Spinal cord (tissue), 10 donors: Measurements from ENCODE around the gene NFIB. TPM values are rescaled to one million over a fixed set of nuclear protein-coding genes. Genes with fewer than 3 reads are reported as not detected.

Source experiments
- DNase-seq, 6 donors: peaks; one replicate each; pipeline versions ENCODE4 v3.0.0 to v3.0.0-alpha.2; 2013 to 2015; ENCODE audit warnings: low spot score in 6 of 6, low read depth in 4 of 6
- H3K27ac ChIP-seq: one replicate; pipeline ENCODE4 v1.5.1; 2013; ENCODE audit warnings: low read depth, low read length, control low read depth
- H3K27me3 ChIP-seq: one replicate; pipeline ENCODE4 v1.6.1; 2013; ENCODE audit warnings: low read length; ENCODE audit not compliant: control insufficient read depth, insufficient read depth
- H3K36me3 ChIP-seq: one replicate; pipeline ENCODE4 v1.6.1; 2013; ENCODE audit warnings: low read length; ENCODE audit not compliant: control insufficient read depth, insufficient read depth
- H3K4me1 ChIP-seq: one replicate; pipeline ENCODE4 v1.6.1; 2013; ENCODE audit warnings: low read length; ENCODE audit not compliant: control insufficient read depth, insufficient read depth
- H3K4me3 ChIP-seq: one replicate; pipeline ENCODE4 v1.5.1; 2013; ENCODE audit warnings: low read depth, low read length, control low read depth
- H3K9me3 ChIP-seq: one replicate; pipeline ENCODE4 v1.6.1; 2013; ENCODE audit warnings: low read length; ENCODE audit not compliant: control insufficient read depth, insufficient read depth
- WGBS: methylation state at CpG from one replicate; pipeline ENCODE4 v1.1.5; 2013; ENCODE audit warnings: missing lambda C conversion rate; ENCODE audit not compliant: insufficient coverage; 5-methylcytosine and 5-hydroxymethylcytosine counted together
- polyA plus RNA-seq, 2 donors: library from polyadenylated mRNA; unstranded; fragments of 120-200 nt; gene quantifications; one replicate each; pipeline ENCODE4 v1.2.1, GENCODE V29; 2013; ENCODE audit not compliant: insufficient read length in 2 of 2
- total RNA-seq, 2 donors: library from RNA; depleted of rRNA in 1 of 2; stranded (reverse); fragments of 120-200 nt in 1 of 2; fragments of >200 nt in 1 of 2; gene quantifications; one replicate each; pipeline versions ENCODE4 v1.2.3 to v1.2.4, GENCODE V29; 2013 to 2014
- donor health status: healthy.

Gene NFIB
- total and polyA plus RNA-seq, 4 donors = 56.4 to 97.5 (median 90.0) TPM

DNA sequence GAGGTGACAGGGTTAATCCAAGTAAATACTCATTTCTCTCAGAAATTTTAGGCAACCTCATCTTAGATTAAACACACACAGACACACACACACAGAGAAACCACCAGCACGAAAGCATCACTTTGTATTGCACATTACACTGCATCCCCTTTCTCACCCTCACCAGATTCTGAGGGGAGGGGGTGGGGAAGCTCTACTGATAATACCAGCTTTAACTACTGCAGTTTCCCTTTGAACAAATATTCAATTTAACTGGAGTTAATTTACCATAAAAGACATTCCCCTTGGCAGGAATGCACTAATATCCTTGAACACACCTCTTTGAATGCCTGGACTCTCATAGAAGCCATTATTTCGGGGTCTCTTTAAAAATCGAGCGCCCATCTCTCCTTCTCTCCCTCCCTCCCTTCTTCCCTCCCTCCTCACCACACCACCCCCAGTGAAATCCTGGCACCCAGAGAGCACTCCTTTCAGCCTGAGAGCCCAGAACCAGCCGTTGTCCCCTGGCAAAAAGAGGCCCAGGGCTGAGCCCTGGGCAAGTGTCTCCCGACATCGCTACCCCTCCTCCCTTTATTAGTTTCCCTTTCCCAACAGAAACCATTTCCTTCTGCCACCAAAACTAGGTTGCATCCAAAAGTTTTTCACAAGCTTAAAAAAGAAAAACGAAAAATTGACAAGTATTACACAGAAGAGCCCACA, 2.8 kb upstream of the NFIB start:
- Histone ChIP-seq H3K4me3 (peak overlapping the region; percentile 85), H3K27me3 (peaks cover 7% of the 10 kb centered on the region), H3K36me3 (no peaks in the 10 kb centered on the region), H3K4me1 (peaks cover 14% of the 10 kb centered on the region), H3K27ac (peak overlapping the region; percentile 97), H3K9me3 (no peaks in the 10 kb centered on the region)
- WGBS = 29% methylated on average over 7 of the region's 8 CpGs
- DNase-seq = peak in 2 of 6 donors; percentile 79 to 88

DNA sequence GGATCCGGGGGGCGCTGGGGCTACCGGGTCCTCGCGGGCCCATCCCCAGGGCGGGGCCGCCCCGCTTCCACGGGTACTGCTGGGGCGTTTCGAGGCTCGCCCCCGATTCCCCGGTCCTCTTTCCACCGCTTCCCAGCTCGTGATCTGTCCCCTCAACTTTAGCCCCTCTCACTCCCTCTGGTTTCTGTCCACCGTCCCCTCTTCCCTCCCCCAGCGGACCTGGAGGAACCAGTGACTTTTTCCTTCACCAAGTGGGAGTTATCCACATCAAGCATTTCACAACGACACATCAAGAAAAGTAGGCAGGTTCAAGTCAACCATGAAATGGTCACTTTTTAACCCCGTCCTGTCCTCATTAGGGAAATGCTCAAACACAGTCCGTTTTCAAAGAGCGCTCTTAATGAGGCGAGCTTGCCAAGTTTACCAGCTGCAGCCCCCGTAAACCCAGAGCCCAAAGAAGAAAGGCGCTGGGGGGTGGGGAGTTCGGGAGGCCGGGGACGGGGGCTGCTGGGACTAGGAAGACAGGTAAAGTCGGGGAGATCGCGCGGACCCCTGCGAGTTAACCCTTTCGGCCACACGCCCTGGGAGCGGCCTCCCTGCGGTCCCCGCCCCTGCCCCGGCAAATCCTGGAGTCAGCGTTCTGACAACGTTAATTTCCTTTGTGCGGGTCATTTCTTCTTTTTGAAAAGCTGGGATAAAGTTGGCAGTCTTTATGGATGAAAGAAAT, 2.1 kb upstream of the NFIB start:
- Histone ChIP-seq H3K27me3 (peaks cover 7% of the 10 kb centered on the region), H3K4me1 (peaks cover 14% of the 10 kb centered on the region), H3K9me3 (no peaks in the 10 kb centered on the region), H3K4me3 (peak overlapping the region; percentile 85), H3K36me3 (no peaks in the 10 kb centered on the region), H3K27ac (peak overlapping the region; percentile 97)
- WGBS = under 1% methylated on average over 39 of the region's 42 CpGs
- DNase-seq = peak in 3 of 6 donors; percentile 82 to 95 (median 92)

DNA sequence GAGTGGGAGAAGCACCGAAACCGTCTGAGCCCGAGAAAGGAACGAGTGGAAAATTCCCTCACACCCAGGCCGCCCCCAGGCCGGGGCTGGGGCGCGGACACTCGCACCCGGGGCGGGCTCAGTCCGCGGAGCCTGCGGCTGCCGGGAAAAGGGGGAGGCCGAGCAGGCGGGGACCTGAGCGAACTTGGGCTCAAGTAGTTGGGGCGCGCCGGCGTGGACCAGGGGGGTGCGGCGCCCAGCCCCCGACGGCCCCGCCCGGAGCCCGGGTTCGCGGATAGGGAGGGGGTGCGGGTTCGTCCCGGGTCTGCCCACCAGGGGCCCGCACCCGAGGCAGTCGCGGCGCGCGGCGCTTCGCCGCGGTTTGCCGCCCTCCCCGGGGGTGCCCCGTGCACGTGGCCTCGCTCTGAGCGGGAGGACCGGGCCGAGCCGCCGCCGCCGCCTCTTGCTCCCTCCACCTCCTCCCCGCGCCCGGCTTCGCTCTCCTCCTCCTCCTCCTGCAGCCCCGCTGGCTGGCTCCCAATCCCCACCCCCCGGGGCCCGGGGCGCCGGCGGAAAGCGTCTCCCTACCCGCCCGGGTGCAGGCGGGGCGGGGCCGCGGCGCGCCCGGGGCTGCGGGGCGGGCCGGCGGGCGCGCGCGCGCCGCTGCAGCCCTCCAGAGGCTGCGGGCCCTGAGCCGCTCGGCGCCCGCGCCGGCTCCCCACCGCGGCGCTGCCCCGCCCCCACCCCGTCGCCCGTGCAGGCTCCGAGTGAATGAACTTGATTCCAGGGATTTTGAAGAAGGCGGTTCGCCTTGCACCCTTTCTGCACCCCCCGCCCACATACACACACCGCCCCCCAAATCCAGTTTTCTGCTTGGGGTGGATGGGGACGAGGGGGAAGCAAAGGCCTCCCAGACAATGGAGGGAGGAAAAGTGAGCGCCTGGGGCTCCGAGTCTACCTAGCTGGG, 1.3 kb upstream of the NFIB start:
- WGBS = under 1% methylated on average over 99 of the region's 109 CpGs
- Histone ChIP-seq H3K9me3 (no peaks in the 10 kb centered on the region), H3K4me1 (peaks cover 14% of the 10 kb centered on the region), H3K27ac (peak overlapping the region; percentile 98), H3K27me3 (peaks cover 7% of the 10 kb centered on the region), H3K4me3 (peak overlapping the region; percentile 93), H3K36me3 (no peaks in the 10 kb centered on the region)
- peak in 3 of 6 donors; percentile 52 to 97 (median 93) for DNase-seq

DNA sequence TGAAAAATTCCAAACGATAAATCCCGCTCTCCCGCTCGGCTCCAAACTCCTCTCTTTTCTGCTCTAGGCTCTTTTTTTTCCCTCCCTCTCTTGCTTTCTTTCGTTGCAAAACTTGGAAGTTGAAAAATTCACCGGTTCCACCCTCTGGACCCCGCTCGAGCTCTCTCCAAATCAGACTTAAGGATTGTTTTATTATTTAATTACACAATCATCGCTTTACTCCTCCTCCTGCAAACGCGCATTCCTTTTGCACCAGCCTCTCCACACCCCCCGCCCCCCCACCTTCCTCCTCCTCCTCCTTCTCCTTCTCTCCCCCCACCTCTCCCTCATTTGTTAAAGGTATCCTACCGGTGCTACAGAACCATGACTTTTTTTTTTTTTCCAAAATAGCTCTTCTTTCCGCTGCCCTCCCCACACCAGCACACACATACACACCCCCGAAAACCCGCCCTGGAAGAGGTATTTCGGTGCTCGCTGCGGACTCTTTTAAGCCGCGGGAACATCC, 535 bp upstream of the NFIB start:
- peak overlapping the region; percentile 98 for H3K27ac ChIP-seq
- H3K4me3 ChIP-seq = peak overlapping the region; percentile 93
- H3K27me3 ChIP-seq = peaks cover 7% of the 10 kb centered on the region
- WGBS = 0% methylated on average over 15 of the region's 21 CpGs
- no peaks in the 10 kb centered on the region for H3K9me3 ChIP-seq
- H3K36me3 ChIP-seq = no peaks in the 10 kb centered on the region
- H3K4me1 ChIP-seq = peaks cover 14% of the 10 kb centered on the region
- peak in 3 of 6 donors; percentile 72 to 94 (median 94) for DNase-seq

DNA sequence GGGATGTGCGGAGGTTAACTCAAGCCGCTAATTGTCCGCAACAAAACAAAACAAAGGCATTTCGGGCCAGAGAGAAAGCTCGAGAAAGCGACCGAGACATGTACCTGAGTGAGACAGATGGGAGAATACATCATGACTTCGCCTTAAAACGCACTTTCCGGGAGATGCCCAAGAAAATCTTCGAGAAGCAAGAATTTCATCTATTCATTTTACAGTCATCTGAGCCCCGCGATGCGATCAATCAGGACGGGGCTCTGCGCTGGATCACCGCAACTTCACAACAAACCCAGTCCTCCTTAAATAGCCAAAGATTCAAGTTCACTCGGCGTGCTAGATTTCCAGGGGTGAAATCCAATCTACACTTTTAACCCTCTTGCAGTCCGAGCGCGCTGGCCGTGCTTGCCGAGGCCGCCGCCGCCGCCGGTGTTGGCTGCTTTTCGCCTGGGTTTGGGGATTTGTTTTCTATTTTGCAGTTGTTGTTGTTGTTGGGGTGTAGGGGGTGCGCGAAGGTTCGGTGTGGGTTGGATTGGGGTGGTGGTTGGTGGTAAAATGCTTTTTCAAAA, 482 bp downstream of the NFIB start:
- peak overlapping the region; percentile 97 for H3K27ac ChIP-seq
- DNase-seq = peak in 3 of 6 donors; percentile 60 to 81 (median 80)

DNA sequence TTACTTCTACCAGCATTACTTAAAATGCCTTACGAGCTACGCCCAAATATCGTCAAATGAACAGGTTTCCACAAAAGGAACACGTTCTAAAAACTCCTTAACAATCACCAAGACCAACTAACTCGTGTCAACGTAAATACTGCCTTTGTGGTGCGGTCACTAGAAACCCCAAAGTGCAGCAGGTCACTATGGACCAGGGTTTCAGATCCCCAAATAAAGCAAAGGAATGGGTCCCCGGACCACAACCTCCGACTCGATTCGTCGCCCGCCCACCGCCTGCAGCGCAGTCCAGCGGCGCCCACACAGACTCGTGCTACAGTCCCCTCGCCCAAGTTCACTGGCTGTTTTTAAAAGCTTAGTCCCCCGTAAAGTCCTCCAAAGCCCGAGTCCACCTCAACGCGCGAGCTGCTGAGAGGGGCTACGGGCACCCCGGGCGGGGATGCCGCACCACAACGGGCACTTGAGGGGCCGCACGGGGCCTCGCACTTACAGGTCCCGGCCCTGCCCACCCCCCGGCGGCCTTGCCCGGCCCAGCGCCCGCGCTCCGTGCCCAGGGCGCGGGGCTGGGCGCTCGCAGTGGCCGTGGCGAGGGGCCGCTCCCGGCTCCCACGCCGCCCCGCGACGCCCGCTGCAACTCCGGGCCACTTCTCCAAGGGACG, 1.1 kb downstream of the NFIB start:
- Histone ChIP-seq H3K27me3 (peaks cover 7% of the 10 kb centered on the region), H3K4me1 (peaks cover 14% of the 10 kb centered on the region), H3K27ac (peak overlapping the region; percentile 97), H3K4me3 (peak overlapping the region; percentile 93), H3K36me3 (no peaks in the 10 kb centered on the region), H3K9me3 (no peaks in the 10 kb centered on the region)
- peak in 3 of 6 donors; percentile 61 to 75 (median 70) for DNase-seq
- 2% methylated on average over 54 of the region's 56 CpGs for WGBS

More for the DNA sequence above, 482 bp downstream of the NFIB start:
- Histone ChIP-seq H3K4me3 (peak overlapping the region; percentile 93), H3K9me3 (no peaks in the 10 kb centered on the region), H3K27me3 (peaks cover 7% of the 10 kb centered on the region), H3K4me1 (peaks cover 14% of the 10 kb centered on the region), H3K36me3 (no peaks in the 10 kb centered on the region)
- WGBS = under 1% methylated on average over 23 of the region's 33 CpGs

DNA sequence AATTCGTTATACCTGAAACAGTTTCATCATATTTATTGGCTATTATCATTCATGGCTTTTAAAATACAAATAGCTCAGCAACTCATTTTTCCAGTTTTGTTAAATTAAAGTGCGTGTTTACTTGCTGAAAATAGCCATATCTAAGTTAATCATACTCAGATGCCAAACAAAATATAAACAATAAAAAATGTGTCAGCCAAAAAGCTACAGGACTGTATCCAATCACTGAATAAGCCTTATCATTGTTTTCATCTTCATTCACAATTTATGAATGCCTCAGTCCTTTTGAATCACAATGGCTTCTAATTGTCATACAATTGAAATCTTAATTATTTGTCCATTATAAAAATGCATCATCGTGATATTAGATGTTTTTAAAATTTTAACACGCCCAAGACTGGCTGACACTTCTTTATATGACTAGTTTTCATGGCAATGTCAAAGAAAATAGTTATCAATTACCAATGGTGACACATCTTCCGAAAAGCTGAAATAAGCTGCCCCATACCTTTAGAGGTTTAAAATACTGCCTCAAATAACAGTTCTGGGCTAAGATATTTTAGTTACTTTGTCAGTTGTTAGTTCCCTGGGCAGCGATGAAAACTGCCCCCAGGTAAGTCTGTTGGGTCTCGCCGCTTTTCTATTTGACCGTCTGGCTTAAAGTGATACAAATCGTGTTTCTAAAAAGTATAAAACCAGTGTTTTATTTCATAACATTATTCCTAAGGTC, 1.8 kb downstream of the NFIB start:
- Histone ChIP-seq H3K9me3 (no peaks in the 10 kb centered on the region), H3K36me3 (no peaks in the 10 kb centered on the region), H3K4me1 (peaks cover 14% of the 10 kb centered on the region), H3K27ac (peak overlapping the region; percentile 97), H3K27me3 (peaks cover 7% of the 10 kb centered on the region), H3K4me3 (peak overlapping the region; percentile 93)
- WGBS = no CpG with 5 or more reads among the region's 10 CpGs
- peak in 1 of 6 donors; percentile 64 for DNase-seq

DNA sequence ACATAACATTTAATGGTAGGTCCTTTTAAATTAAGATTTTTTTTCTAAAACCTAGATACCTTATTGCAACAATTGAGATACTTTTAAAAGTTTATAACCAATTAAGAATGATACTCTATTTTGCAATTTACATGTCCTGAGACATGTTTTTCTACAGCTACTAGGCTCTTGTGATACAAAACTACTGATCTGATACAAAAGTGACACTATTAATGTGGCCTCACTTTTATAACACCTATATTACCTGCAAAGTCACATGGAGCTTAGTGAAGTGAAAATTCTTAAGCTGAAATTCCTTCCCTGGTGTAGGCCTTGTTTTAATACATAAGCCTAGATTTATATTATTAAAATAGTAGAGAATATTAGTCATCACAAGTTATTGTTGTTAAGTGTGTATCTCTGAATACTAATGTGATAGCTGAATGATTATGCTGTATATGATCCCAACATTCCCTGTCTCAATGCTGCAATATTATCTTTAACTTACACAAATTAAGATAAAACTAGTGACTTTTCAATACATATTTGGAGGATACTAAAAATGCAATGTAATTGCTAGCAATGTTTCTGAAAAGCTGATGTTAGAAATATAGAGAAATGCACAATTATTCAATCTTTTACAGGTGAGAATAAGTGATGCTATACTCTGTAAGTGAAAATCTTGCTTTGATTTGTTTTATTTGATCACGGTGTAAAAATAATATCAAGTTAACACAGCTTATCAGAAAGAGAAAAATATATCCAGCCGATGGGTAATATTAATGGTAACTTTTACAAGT, 2.6 kb downstream of the NFIB start:
- WGBS = no CpG with 5 or more reads among the region's 2 CpGs
- peak overlapping the region; percentile 93 for H3K4me3 ChIP-seq
- peak overlapping the region; percentile 97 for H3K27ac ChIP-seq
- H3K36me3 ChIP-seq = no peaks in the 10 kb centered on the region
- H3K4me1 ChIP-seq = peaks cover 8% of the 10 kb centered on the region
- DNase-seq = peak in 2 of 6 donors; percentile 50 to 55
- peaks cover 7% of the 10 kb centered on the region for H3K27me3 ChIP-seq
- no peaks in the 10 kb centered on the region for H3K9me3 ChIP-seq
